Peyer's patch (tissue), 4 donors: ENCODE results near the gene SKOR1. TPM values are rescaled to one million over a fixed set of nuclear protein-coding genes. Genes with fewer than 3 reads are reported as not detected.

Experiments
- DNase-seq, 3 donors: peaks; one replicate each; pipeline ENCODE4 v3.0.0-alpha.2; 2017 to 2019
- H3K27ac ChIP-seq, 4 donors: fragments of 200-600 bp; sonication (generic); one replicate each; pipeline ENCODE4 v1.5.1; 2016 to 2019
- H3K27me3 ChIP-seq, 2 donors: fragments of 200-600 bp; sonication (generic); one replicate each; pipeline ENCODE4 v1.5.1; 2019
- H3K36me3 ChIP-seq, 3 donors: fragments of 200-600 bp; sonication (generic); one replicate each; pipeline ENCODE4 v1.5.1; 2016 to 2019
- H3K4me1 ChIP-seq, 4 donors: fragments of 200-600 bp; sonication (generic); one replicate each; pipeline ENCODE4 v1.5.1; 2016 to 2019
- H3K4me3 ChIP-seq, 4 donors: fragments of 200-600 bp; sonication (generic); 1 replicate in 3 of 4; 2 replicates in 1 of 4; pipeline ENCODE4 v1.5.1; 2016 to 2019; ENCODE audit warnings: mild to moderate bottlenecking in 1 of 4
- H3K9me3 ChIP-seq, 4 donors: fragments of 200-600 bp; sonication (generic); one replicate each; pipeline ENCODE4 v1.5.1; 2016 to 2019; ENCODE audit warnings: mild to moderate bottlenecking in 1 of 4
- POLR2A ChIP-seq, 2 donors: fragments of 450-650 bp; IDR thresholded peaks; one replicate each; pipeline ENCODE4 v1.5.1; 2017; ENCODE audit warnings: antibody characterized with exemption in 2 of 2, mild to moderate bottlenecking in 2 of 2, moderate library complexity in 2 of 2
- total RNA-seq, 4 donors: library from RNA; depleted of rRNA; stranded (reverse); fragments of >200 nt; gene quantifications; one replicate each; pipeline ENCODE4 v1.1.0, GENCODE V29; 2016
- TF ChIP-seq, protein P1 (sequence below), 6 experiments: fragments of 450-650 bp in 4 of 6; fragments of 200-600 bp in 2 of 6; sonication (generic) in 1 of 6; IDR thresholded peaks; one replicate each; pipeline ENCODE4 v1.5.1; 2017 to 2019; ENCODE audit warnings: antibody characterized with exemption in 6 of 6, mild to moderate bottlenecking in 3 of 6, moderate library complexity in 1 of 6

Gene SKOR1
- total RNA-seq, 4 donors from 2014 or later, result 1.2 to 5.0 (median 1.6) TPM

DNA sequence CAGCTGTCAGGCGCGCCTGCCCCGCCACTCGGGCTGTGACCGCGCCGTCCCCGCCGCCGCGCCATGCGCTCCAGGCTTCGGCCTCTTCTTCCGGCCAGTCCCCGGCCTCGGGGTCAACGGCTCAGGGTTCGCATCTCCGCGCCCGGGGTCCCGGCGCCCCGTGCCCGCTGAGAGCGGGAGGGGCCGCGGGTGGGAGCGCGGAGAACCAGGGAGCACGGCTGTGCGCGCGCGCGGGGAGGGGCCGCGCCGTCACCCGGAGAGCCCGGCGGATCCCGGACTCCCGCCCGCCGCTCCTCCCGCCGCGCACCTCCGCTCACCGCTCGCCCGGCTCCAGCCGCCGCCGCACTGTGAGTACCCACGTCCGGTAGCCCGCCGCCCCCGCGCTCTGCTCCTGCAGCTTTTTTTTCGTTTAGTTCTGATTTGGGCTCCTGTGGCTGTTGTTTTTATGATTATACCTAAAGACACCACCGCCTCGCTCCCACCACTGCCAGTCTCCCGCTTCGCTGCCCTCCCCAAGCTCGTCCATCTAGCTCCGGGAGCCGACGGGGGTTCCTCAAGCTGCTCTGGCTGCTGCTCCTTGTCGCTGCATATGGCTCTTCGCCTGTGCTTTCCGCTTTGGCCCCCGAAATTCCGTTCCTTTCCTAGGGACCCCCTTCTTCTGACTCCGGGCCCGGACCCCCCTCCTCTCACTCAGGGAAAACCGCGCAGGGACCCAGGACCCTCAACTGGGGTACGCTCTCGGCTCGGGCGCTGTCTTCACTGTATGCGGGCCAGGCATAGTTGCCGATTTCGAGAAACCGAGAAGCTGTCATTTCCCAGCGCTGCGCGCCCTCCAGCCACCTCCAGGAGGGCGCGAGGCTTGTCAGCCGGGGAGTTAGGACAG lies 1.8 kb upstream of the SKOR1 start:
- H3K4me1 ChIP-seq, result peaks cover 0 to 71% (median 16%) of the 10 kb centered on the region in 4 donors
- H3K4me3 ChIP-seq, result peak overlapping the region in 3 of 4 donors; percentile 36 to 45 (median 36)
- TF ChIP-seq, protein P1, sequence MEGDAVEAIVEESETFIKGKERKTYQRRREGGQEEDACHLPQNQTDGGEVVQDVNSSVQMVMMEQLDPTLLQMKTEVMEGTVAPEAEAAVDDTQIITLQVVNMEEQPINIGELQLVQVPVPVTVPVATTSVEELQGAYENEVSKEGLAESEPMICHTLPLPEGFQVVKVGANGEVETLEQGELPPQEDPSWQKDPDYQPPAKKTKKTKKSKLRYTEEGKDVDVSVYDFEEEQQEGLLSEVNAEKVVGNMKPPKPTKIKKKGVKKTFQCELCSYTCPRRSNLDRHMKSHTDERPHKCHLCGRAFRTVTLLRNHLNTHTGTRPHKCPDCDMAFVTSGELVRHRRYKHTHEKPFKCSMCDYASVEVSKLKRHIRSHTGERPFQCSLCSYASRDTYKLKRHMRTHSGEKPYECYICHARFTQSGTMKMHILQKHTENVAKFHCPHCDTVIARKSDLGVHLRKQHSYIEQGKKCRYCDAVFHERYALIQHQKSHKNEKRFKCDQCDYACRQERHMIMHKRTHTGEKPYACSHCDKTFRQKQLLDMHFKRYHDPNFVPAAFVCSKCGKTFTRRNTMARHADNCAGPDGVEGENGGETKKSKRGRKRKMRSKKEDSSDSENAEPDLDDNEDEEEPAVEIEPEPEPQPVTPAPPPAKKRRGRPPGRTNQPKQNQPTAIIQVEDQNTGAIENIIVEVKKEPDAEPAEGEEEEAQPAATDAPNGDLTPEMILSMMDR (IDR thresholded peaks at IDR 0.05), result no peak
- TF ChIP-seq POLR2A (IDR thresholded peaks at IDR 0.05), result no peak

DNA sequence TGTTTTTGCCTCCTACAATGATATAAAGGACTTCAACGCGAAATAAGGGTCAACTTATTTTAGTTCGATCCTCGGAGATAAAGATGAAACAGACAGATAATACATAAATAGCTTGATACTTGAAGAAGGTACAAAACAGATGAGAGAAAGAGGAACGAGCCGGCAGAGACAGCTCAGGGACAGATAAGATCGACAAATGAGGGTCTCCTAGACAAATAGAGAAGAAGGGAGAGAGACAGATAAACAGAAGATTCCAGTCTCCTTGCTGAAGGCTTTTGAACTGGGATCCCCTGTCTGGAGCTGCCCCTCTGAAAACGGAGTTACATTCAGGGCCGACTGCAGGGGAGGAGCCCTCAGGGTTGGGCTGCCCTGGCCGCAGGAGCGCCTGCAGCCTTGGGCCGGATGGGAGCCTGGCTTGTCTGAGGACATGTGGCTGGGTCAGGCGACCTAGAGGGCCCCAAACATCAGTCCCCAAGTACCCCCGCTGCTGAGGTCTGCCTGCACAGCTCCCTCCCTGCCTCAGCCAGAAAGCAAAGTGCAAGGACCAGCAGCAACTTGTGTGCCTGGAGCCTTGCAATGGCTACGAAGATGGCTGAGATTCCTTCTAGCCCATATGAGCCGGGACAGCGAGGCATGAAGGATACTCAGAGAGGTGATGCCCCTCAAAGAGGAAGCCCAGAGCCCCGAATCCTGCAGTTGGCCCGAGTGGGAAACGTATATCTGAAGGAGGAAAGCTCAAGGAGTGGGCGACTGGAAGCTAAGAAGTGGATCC lies 926 bp upstream of the SKOR1 start:
- H3K27me3 ChIP-seq, result peaks cover 0 to 96% of the 10 kb centered on the region in 2 donors
- no peak for TF ChIP-seq POLR2A (IDR thresholded peaks at IDR 0.05)
- TF ChIP-seq, protein P1 (IDR thresholded peaks at IDR 0.05), result no peak
- peaks cover 0 to 14% (median 0%) of the 10 kb centered on the region in 4 donors for H3K9me3 ChIP-seq
- no peak overlapping the region for H3K27ac ChIP-seq
- no peaks in the 10 kb centered on the region for H3K36me3 ChIP-seq
- no peak overlapping the region for H3K4me3 ChIP-seq
- DNase-seq, result peak in 1 of 3 donors; percentile 31
- H3K4me1 ChIP-seq, result peaks cover 0 to 79% (median 18%) of the 10 kb centered on the region in 4 donors

More for the DNA sequence above, 1.8 kb upstream of the SKOR1 start:
- Histone ChIP-seq H3K36me3 (no peaks in the 10 kb centered on the region), H3K9me3 (peaks cover 0 to 14% (median 0%) of the 10 kb centered on the region in 4 donors), H3K27me3 (peaks cover 0 to 91% of the 10 kb centered on the region in 2 donors), H3K27ac (no peak overlapping the region)
- peak in 1 of 3 donors; percentile 38 for DNase-seq

DNA sequence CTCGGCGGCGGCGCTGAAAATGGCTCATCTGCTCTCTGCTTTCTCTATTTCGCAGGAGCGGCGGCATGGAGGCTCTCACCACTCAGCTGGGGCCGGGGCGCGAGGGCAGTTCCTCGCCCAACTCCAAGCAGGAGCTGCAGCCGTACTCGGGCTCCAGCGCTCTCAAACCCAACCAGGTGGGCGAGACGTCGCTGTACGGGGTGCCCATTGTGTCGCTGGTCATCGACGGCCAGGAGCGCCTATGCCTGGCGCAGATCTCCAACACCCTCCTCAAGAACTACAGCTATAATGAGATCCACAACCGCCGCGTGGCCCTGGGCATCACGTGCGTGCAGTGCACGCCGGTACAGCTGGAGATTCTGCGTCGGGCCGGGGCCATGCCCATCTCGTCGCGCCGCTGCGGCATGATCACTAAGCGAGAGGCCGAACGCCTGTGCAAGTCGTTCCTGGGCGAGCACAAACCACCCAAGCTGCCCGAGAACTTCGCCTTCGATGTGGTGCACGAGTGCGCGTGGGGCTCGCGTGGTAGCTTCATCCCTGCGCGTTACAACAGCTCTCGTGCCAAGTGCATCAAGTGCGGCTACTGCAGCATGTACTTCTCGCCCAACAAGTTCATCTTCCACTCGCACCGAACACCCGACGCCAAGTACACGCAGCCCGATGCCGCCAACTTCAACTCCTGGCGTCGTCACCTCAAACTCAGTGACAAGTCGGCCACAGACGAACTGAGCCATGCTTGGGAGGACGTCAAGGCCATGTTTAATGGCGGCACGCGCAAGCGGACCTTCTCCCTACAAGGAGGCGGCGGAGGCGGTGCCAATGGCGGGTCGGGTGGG lies 790 bp downstream of the SKOR1 start:
- H3K27me3 ChIP-seq, result peaks cover 0 to 89% of the 10 kb centered on the region in 2 donors
- H3K4me1 ChIP-seq, result peaks cover 0 to 82% (median 18%) of the 10 kb centered on the region in 4 donors
- DNase-seq, result peak in 1 of 3 donors; percentile 43
- H3K4me3 ChIP-seq, result peak overlapping the region in 1 of 4 donors; percentile 28
- no peak overlapping the region for H3K27ac ChIP-seq
- H3K36me3 ChIP-seq, result no peaks in the 10 kb centered on the region
- H3K9me3 ChIP-seq, result peaks cover 0 to 19% (median 0%) of the 10 kb centered on the region in 4 donors
- no peak for TF ChIP-seq POLR2A (IDR thresholded peaks at IDR 0.05)
- TF ChIP-seq, protein P1 (IDR thresholded peaks at IDR 0.05), result no peak

GRCh38 chr15:67826717-67827561 lies 1.6 kb downstream of the SKOR1 start:
- H3K9me3 ChIP-seq, result peaks cover 0 to 19% (median 0%) of the 10 kb centered on the region in 4 donors
- peaks cover 0 to 84% of the 10 kb centered on the region in 2 donors for H3K27me3 ChIP-seq
- peak in 1 of 3 donors; percentile 29 for DNase-seq
- H3K27ac ChIP-seq, result no peak overlapping the region
- peaks cover 0 to 80% (median 18%) of the 10 kb centered on the region in 4 donors for H3K4me1 ChIP-seq
- H3K4me3 ChIP-seq, result peak overlapping the region in 2 of 4 donors; percentile 0 to 7
- no peaks in the 10 kb centered on the region for H3K36me3 ChIP-seq
- TF ChIP-seq, protein P1 (IDR thresholded peaks at IDR 0.05), result no peak
- no peak for TF ChIP-seq POLR2A (IDR thresholded peaks at IDR 0.05)
